GM12872 (cell line): ENCODE measurements around the gene MCFD2.

Experiments used
- CTCF ChIP-seq: IDR thresholded peaks from 3 replicates; pipeline ENCODE4 v1.5.1; 2011; ENCODE audit warnings: low read depth, mild to moderate bottlenecking, low read length, moderate library complexity; ENCODE audit not compliant: insufficient read depth

The MCFD2 gene

GRCh38 chr2:46956981-46957531, 41.5 kb upstream of the MCFD2 start:
- TF ChIP-seq CTCF = no peak

GRCh38 chr2:46955764-46956163, 40.2 kb upstream of the MCFD2 start:
- no peak for TF ChIP-seq CTCF

- TF ChIP-seq CTCF = no peak
Observed at GRCh38 chr2:46954951-46955571, 39.5 kb upstream of the MCFD2 start.

GRCh38 chr2:46952171-46952570, 36.6 kb upstream of the MCFD2 start:
- TF ChIP-seq CTCF = no peak

- TF ChIP-seq CTCF = no peak
Observed at GRCh38 chr2:46951290-46952064, 35.9 kb upstream of the MCFD2 start.

GRCh38 chr2:46950314-46950713, 34.7 kb upstream of the MCFD2 start:
- TF ChIP-seq CTCF = no peak

GRCh38 chr2:46947841-46948240, 32.2 kb upstream of the MCFD2 start:
- TF ChIP-seq CTCF = no peak
